GM12891 (cell line): ENCODE data around the gene TRAP1.

Experiments used
- DNase-seq: peaks from one replicate; pipeline ENCODE4 v3.0.0; 2011; ENCODE audit warnings: low spot score; ENCODE audit not compliant: insufficient read length
- FAIRE-seq: peaks from 2 replicates; lab custom pipeline; 2011; peaks lifted over from hg19 to GRCh38; lab: Jason Lieb, UNC
- PAX5 ChIP-seq: IDR thresholded peaks from 2 replicates; pipeline ENCODE4 v1.6.1; 2011; ENCODE audit warnings: low read length, moderate library complexity, mild to moderate bottlenecking; ENCODE audit not compliant: insufficient read depth, severe bottlenecking
- POLR2A ChIP-seq: IDR thresholded peaks from 2 replicates; pipeline ENCODE4 v1.6.1; 2011; ENCODE audit warnings: low read depth, low read length, control low read depth
- POLR2AphosphoS5 ChIP-seq: IDR thresholded peaks from 2 replicates; pipeline ENCODE4 v1.6.1; 2011; ENCODE audit warnings: low read depth, low read length, control low read depth
- POU2F2 ChIP-seq: IDR thresholded peaks from 2 replicates; pipeline ENCODE4 v1.6.1; 2011; ENCODE audit warnings: low read depth, mild to moderate bottlenecking, control low read depth, low read length, moderate library complexity
- SPI1 ChIP-seq: IDR thresholded peaks from 2 replicates; pipeline ENCODE4 v1.6.1; 2011; ENCODE audit warnings: low read depth, low read length, control low read depth
- TAF1 ChIP-seq: IDR thresholded peaks from 2 replicates; pipeline ENCODE4 v1.6.1; 2011; ENCODE audit warnings: low read depth, low read length, control low read depth

TRAP1 gene

GRCh38 chr16:3738128-3738527, 20.8 kb upstream of the TRAP1 start:
- FAIRE-seq, result no peak
- no peak for DNase-seq
- TF ChIP-seq SPI1 (no peak), POLR2AphosphoS5 (no peak), POLR2A (no peak), POU2F2 (no peak), PAX5 (no peak), TAF1 (no peak)

- DNase-seq, result no peak
- no peak for TF ChIP-seq POLR2AphosphoS5
- no peak for TF ChIP-seq TAF1
- no peak for TF ChIP-seq PAX5
- TF ChIP-seq POLR2A, result no peak
- TF ChIP-seq POU2F2, result no peak
- no peak for TF ChIP-seq SPI1
- FAIRE-seq, result no peak
Measured at GRCh38 chr16:3737181-3737580, 19.9 kb upstream of the TRAP1 start.

- no peak for DNase-seq
- no peak for FAIRE-seq
- no peak for TF ChIP-seq POLR2AphosphoS5
- TF ChIP-seq SPI1, result no peak
- no peak for TF ChIP-seq POLR2A
- no peak for TF ChIP-seq TAF1
- no peak for TF ChIP-seq POU2F2
- no peak for TF ChIP-seq PAX5
Measured at GRCh38 chr16:3736116-3736515, 18.8 kb upstream of the TRAP1 start.

- DNase-seq (no peak), FAIRE-seq (no peak)
- TF ChIP-seq POLR2AphosphoS5, result no peak
- TF ChIP-seq TAF1, result no peak
- no peak for TF ChIP-seq POU2F2
- TF ChIP-seq POLR2A, result no peak
- no peak for TF ChIP-seq PAX5
- no peak for TF ChIP-seq SPI1
Measured at GRCh38 chr16:3735541-3735940, 18.2 kb upstream of the TRAP1 start.

GRCh38 chr16:3734758-3735221, 17.5 kb upstream of the TRAP1 start:
- FAIRE-seq, result no peak
- TF ChIP-seq TAF1 (no peak), PAX5 (no peak)
- DNase-seq, result no peak

- FAIRE-seq (no peak), DNase-seq (no peak)
- TF ChIP-seq SPI1, result no peak
- TF ChIP-seq POU2F2, result no peak
- no peak for TF ChIP-seq TAF1
Measured at GRCh38 chr16:3734084-3734757, 16.9 kb upstream of the TRAP1 start.

GRCh38 chr16:3732171-3732570, 14.8 kb upstream of the TRAP1 start:
- TF ChIP-seq TAF1 (no peak), POLR2A (no peak), POLR2AphosphoS5 (no peak), PAX5 (no peak), SPI1 (no peak), POU2F2 (no peak)
- no peak for DNase-seq
- FAIRE-seq, result no peak

GRCh38 chr16:3731126-3731935, 14.0 kb upstream of the TRAP1 start:
- TF ChIP-seq SPI1 (no peak), POU2F2 (no peak), PAX5 (no peak), TAF1 (no peak), POLR2AphosphoS5 (no peak), POLR2A (no peak)
- FAIRE-seq (no peak), DNase-seq (no peak)

- no peak for FAIRE-seq
- TF ChIP-seq PAX5 (no peak), SPI1 (no peak), TAF1 (no peak), POLR2AphosphoS5 (no peak), POU2F2 (no peak), POLR2A (no peak)
Measured at GRCh38 chr16:3730161-3731125, 13.1 kb upstream of the TRAP1 start.

More at GRCh38 chr16:3730161-3731125, 13.1 kb upstream of the TRAP1 start:
- DNase-seq, result no peak
